Dendritic cell treated with granulocyte-macrophage colony-stimulating factor and Interleukin-4, amounts not matched to agents 40 ng/mL and 50 ng/mL, for 4 days (primary cell): ENCODE data around the gene SPOUT1.
A peak's percentile ranks its signal among the peaks of the same experiment; 100 is the strongest.
"Not testable (repeated sequence)": the region's sequence is repeated elsewhere in the genome, so short reads cannot be mapped to it uniquely, and the experiment has no call there.

Source experiments
- H3K27ac Mint-ChIP-seq: one replicate; pipeline ENCODE4 v1.8.0; 2022; ENCODE audit warnings: mild to moderate bottlenecking, mixed read lengths
- H3K27me3 Mint-ChIP-seq: one replicate; pipeline ENCODE4 v1.8.0; 2022; ENCODE audit warnings: mild to moderate bottlenecking, mixed read lengths
- H3K36me3 Mint-ChIP-seq: one replicate; pipeline ENCODE4 v1.8.0; 2022; ENCODE audit warnings: low read depth, mixed read lengths
- H3K4me1 Mint-ChIP-seq: one replicate; pipeline ENCODE4 v1.8.0; 2022; ENCODE audit warnings: low read depth, mixed read lengths
- H3K4me3 Mint-ChIP-seq: one replicate; pipeline ENCODE4 v1.8.0; 2022; ENCODE audit warnings: mild to moderate bottlenecking, moderate library complexity, mixed read lengths
- H3K9me3 Mint-ChIP-seq: one replicate; pipeline ENCODE4 v1.8.0; 2022; ENCODE audit warnings: mixed read lengths
- intact Hi-C: fragments of 100-400 bp; cut with micrococcal nuclease; formaldehyde crosslinking; loops from one replicate; pipeline ENCODE4 v1.15.0; 2022

The SPOUT1 gene

GRCh38 chr9:128786681-128787601, 42.7 kb downstream of the SPOUT1 start, which contains the start of gene TBC1D13:
Gene TBC1D13 (plus strand): TSS chr9:128787253. CDS start chr9:128787354, 101 bp downstream.
- H3K4me3 Mint-ChIP-seq: peak within 1 kb of the TSS; percentile 92
- peak within 1 kb of the TSS; percentile 83 for H3K27ac Mint-ChIP-seq
- peaks cover 35% of the 10 kb centered on the region for H3K36me3 Mint-ChIP-seq
- intact Hi-C loops: loop anchor here (1.0 kb wide), 2 partner anchors 11 to 16 kb away; partner anchors contain the start of gene ZER1
- H3K27me3 Mint-ChIP-seq: no peaks in the 10 kb centered on the region
- H3K4me1 Mint-ChIP-seq: peaks cover 33% of the 10 kb centered on the region
- H3K9me3 Mint-ChIP-seq: peaks cover under 1% of the 10 kb centered on the region

- intact Hi-C loops: no loop called here
- Mint-ChIP-seq H3K4me3 (no peak overlapping the region), H3K9me3 (peaks cover 8% of the 10 kb centered on the region), H3K36me3 (peaks cover 20% of the 10 kb centered on the region), H3K27me3 (no peaks in the 10 kb centered on the region), H3K4me1 (peaks cover 42% of the 10 kb centered on the region), H3K27ac (no peak overlapping the region)
Observed at GRCh38 chr9:128785427-128785826, 44.2 kb downstream of the SPOUT1 start.

GRCh38 chr9:128782669-128783068, 46.9 kb downstream of the SPOUT1 start:
- H3K4me1 Mint-ChIP-seq: peaks cover 28% of the 10 kb centered on the region

GRCh38 chr9:128781187-128782070, 48.2 kb downstream of the SPOUT1 start:
- no peaks in the 10 kb centered on the region for H3K36me3 Mint-ChIP-seq
- H3K4me1 Mint-ChIP-seq: peaks cover 21% of the 10 kb centered on the region
- no peaks in the 10 kb centered on the region for H3K27me3 Mint-ChIP-seq
- peaks cover 8% of the 10 kb centered on the region for H3K9me3 Mint-ChIP-seq
- no peak overlapping the region for H3K4me3 Mint-ChIP-seq
- intact Hi-C loops: no loop called here
- H3K27ac Mint-ChIP-seq: peak overlapping the region; percentile 23

More at GRCh38 chr9:128782669-128783068, 46.9 kb downstream of the SPOUT1 start:
- H3K9me3 Mint-ChIP-seq: peaks cover 8% of the 10 kb centered on the region
- intact Hi-C loops: no loop called here
- peaks cover 9% of the 10 kb centered on the region for H3K36me3 Mint-ChIP-seq
- H3K4me3 Mint-ChIP-seq: no peak overlapping the region
- peak overlapping the region; percentile 85 for H3K27ac Mint-ChIP-seq
- H3K27me3 Mint-ChIP-seq: no peaks in the 10 kb centered on the region

- Mint-ChIP-seq H3K27ac (peak overlapping the region; percentile 68), H3K9me3 (peaks cover 17% of the 10 kb centered on the region), H3K4me1 (peaks cover 21% of the 10 kb centered on the region)
- H3K4me3 Mint-ChIP-seq, intact Hi-C loops, H3K27me3 Mint-ChIP-seq, H3K36me3 Mint-ChIP-seq: not testable (repeated sequence)
Observed at GRCh38 chr9:128780093-128780492, 49.5 kb downstream of the SPOUT1 start.

GRCh38 chr9:128774804-128775203, 54.8 kb downstream of the SPOUT1 start:
- Mint-ChIP-seq H3K9me3 (peaks cover 16% of the 10 kb centered on the region), H3K36me3 (peaks cover 8% of the 10 kb centered on the region), H3K4me3 (no peak overlapping the region), H3K27me3 (no peaks in the 10 kb centered on the region), H3K4me1 (peaks cover 16% of the 10 kb centered on the region), H3K27ac (no peak overlapping the region)
- intact Hi-C loops: no loop called here

GRCh38 chr9:128773049-128773448, 56.5 kb downstream of the SPOUT1 start:
- Mint-ChIP-seq H3K27me3 (no peaks in the 10 kb centered on the region), H3K36me3 (peaks cover 8% of the 10 kb centered on the region), H3K9me3 (peaks cover 16% of the 10 kb centered on the region), H3K27ac (peak overlapping the region; percentile 93), H3K4me3 (no peak overlapping the region), H3K4me1 (peaks cover 30% of the 10 kb centered on the region)
- intact Hi-C loops: no loop called here

- H3K4me3 Mint-ChIP-seq: peak within 1 kb of the TSS; percentile 92
- H3K4me1 Mint-ChIP-seq: peaks cover 36% of the 10 kb centered on the region
- intact Hi-C loops: loop anchor here (1.0 kb wide), 1 partner anchor 15 kb away; the partner anchor contains the start of gene TBC1D13
- peaks cover 16% of the 10 kb centered on the region for H3K36me3 Mint-ChIP-seq
- H3K9me3 Mint-ChIP-seq: peaks cover 16% of the 10 kb centered on the region
- H3K27ac Mint-ChIP-seq: peak within 1 kb of the TSS; percentile 93
- no peaks in the 10 kb centered on the region for H3K27me3 Mint-ChIP-seq
Observed at GRCh38 chr9:128771745-128772519, 57.7 kb downstream of the SPOUT1 start, which contains the start of gene ZER1. Gene ZER1 (minus strand): TSS chr9:128771927. CDS start chr9:128755565, 16,362 bp downstream.

GRCh38 chr9:128771094-128771721, 58.4 kb downstream of the SPOUT1 start:
- intact Hi-C loops: loop anchor here (1.0 kb wide), 1 partner anchor 16 kb away; the partner anchor contains the start of gene TBC1D13
- peaks cover 16% of the 10 kb centered on the region for H3K9me3 Mint-ChIP-seq
- peak overlapping the region; percentile 92 for H3K4me3 Mint-ChIP-seq
- H3K27me3 Mint-ChIP-seq: no peaks in the 10 kb centered on the region
- H3K27ac Mint-ChIP-seq: peak overlapping the region; percentile 93
- H3K36me3 Mint-ChIP-seq: peaks cover 16% of the 10 kb centered on the region
- H3K4me1 Mint-ChIP-seq: peaks cover 36% of the 10 kb centered on the region

- intact Hi-C loops: loop anchor here (1.0 kb wide), 1 partner anchor 17 kb away; the partner anchor contains the start of gene TBC1D13
- H3K36me3 Mint-ChIP-seq: peaks cover 20% of the 10 kb centered on the region
- H3K4me3 Mint-ChIP-seq: peak overlapping the region; percentile 92
- H3K27me3 Mint-ChIP-seq: no peaks in the 10 kb centered on the region
- H3K9me3 Mint-ChIP-seq: peaks cover 11% of the 10 kb centered on the region
- H3K27ac Mint-ChIP-seq: peak overlapping the region; percentile 93
- peaks cover 36% of the 10 kb centered on the region for H3K4me1 Mint-ChIP-seq
Observed at GRCh38 chr9:128770286-128771030, 59.1 kb downstream of the SPOUT1 start.
